HG03095 (cell line): Measurements from ENCODE around the gene CRIP2.

Experiments used
- ATAC-seq: cut with Tn5 transposase; IDR thresholded peaks from one replicate; pipeline ENCODE4 v1.9.1; 2021; ENCODE audit warnings: moderate library complexity; ENCODE audit not compliant: unreplicated experiment

CRIP2 gene

DNA sequence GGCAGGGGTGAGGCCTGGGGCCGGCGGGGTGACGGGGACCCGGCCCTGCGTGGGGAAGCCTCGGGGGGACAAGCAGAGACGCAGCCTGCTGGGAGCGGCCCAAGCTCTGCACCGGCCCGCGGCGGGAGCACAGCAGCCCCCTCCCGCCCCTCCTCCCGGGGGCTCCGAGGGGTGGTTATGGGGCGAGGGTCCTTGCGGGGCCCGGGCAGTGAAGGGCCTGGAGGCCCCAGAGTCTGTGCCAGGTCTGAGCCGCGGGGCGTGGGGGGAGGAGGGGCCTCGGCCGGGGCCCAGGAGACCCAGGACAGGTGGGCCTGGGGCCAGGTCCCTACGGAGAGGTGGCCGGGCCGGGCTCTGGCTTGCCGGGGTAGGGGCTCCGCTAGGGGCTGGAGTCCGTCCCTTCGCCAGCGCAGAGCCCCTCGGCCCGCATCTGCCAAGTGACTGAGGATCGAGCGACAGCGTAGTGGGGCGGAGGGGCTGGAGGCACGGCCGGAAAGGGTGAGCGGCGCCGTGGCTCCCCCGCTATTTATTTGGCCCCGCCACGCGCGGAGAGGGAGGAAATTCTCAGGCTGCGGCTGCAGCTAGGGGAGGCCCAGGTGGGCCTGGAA, 52.3 kb downstream of the CRIP2 start:
- no peak for ATAC-seq

DNA sequence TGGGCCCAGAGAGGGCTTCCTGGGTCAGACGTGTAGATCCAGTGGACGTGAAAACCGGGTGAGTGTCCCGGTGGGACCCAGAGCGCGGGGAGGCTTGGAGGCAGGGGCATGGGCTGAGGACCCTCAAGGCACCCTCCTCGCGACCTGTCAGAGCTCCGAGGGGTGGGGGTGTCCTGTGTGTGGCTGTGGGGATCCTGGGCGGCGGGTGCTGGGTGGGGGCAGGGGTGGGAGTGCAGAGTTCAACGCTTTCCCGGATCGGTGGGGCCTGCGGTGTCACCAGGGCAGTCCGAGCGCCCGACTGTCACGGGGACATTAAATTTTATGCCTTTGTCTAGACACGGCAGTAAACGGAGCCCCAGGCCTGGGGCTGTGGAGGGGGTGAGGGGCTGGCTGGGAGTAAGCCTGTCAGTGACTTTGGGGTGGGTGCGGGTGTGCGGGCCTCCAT, 52.8 kb downstream of the CRIP2 start:
- ATAC-seq, result no peak

DNA sequence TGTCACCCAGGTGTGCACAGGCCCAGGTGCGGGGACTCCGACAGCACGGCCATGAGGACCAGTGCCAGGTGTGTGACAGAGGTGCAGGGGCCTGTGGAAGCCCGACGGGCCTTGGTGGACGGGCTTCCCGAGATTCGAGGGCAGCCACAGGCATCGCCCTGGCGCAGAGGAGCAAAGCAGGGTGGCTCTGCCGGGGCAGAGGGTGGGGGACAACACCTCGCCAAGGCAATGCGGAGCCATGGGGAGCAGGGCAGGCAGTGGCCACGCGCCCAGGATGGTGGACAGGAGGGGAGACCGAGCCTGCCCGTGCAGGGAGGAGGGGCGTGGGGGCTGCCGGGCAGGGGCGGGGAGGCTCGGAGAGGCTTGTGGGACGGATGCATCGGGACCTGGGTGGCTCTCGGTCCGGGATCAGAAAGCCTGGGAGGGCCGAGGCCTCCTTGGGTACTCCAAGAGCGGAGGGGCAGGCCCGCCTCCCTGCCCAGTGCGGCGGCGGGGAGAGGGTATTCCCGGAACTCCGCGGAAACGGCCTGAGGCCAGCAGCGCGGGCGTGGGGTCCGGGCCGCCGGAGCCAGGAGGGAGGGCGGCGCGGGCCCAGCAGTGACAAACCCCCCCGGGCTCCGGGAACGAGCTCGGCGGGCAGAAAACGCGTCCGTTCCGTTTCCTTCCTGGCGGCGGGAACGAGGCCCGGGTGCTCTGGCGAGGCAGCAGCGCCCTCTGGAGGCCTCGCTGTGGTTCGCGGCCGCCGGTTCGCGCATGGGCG, 53.4 kb downstream of the CRIP2 start:
- no peak for ATAC-seq

DNA sequence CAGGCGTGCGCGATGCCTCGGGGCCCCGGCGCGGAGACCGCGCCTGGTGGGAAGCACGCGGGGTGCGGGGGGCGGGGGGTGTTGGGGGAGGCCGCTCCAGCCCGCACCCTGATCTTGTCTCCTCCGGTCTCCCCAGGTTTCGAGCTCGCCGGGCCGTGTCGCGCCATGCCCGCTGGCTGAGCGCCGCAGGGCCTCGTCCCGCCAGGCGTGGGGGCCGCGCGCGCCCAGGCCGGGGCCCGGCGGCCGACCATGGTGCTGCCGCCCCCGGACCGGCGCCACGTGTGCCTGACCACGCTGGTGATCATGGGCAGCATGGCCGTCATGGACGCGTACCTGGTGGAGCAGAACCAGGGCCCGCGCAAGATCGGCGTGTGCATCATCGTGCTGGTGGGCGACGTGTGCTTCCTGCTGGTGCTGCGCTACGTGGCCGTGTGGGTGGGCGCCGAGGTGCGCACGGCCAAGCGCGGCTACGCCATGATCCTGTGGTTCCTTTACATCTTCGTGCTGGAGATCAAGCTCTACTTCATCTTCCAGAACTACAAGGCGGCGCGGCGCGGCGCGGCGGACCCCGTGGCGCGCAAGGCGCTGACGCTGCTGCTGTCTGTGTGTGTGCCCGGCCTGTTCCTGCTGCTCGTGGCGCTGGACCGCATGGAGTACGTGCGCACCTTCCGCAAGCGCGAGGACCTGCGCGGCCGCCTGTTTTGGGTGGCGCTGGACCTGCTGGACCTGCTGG, 54.1 kb downstream of the CRIP2 start:
- ATAC-seq, result no peak

DNA sequence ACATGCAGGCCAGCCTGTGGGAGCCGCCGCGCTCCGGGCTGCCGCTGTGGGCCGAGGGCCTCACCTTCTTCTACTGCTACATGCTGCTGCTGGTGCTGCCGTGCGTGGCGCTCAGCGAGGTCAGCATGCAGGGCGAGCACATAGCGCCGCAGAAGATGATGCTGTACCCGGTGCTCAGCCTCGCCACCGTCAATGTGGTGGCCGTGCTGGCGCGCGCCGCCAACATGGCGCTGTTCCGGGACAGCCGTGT, 54.6 kb downstream of the CRIP2 start:
- ATAC-seq, result no peak
